ENCODE results near the gene PCSK2. TPM values are rescaled to one million over a fixed set of nuclear protein-coding genes. Genes with fewer than 3 reads are reported as not detected.
"Not testable (repeated sequence)": the region's sequence is repeated elsewhere in the genome, so short reads cannot be mapped to it uniquely, and the experiment has no call there.

PCSK2 gene
- total and polyA plus RNA-seq, 10 donors, result 0.06 to 0.17 (median 0.16) TPM; not detected in 3

GRCh38 chr20:17205084-17205813 lies 21.6 kb upstream of the PCSK2 start:
- Histone ChIP-seq H3K9me3 (peaks cover 0 to 10% (median 0%) of the 10 kb centered on the region in 8 donors), H3K27me3 (replicated peaks in 1 of 7) (peaks cover 0 to 24% (median 0%) of the 10 kb centered on the region in 7 donors), H3K4me3 (no peak overlapping the region), H3K4me1 (no peaks in the 10 kb centered on the region), H3K27ac (no peak overlapping the region), H3K36me3 (no peaks in the 10 kb centered on the region)
- no peak for DNase-seq
- TF ChIP-seq POLR2AphosphoS5 (IDR thresholded peaks at IDR 0.05) (no peak), POLR2A (IDR thresholded peaks at IDR 0.05) (no peak), CTCF (IDR thresholded peaks at IDR 0.05 in 8 of 11, conservative IDR thresholded peaks at IDR 0.05 in 3 of 11) (no peak)
- intact Hi-C loops (cut with DNase I; ENCODE audit: low total_unique reads), result no loop called here
- 76 to 88% (median 81%) methylated on average over 7 of the region's 7 CpGs for WGBS, 5 donors

DNA sequence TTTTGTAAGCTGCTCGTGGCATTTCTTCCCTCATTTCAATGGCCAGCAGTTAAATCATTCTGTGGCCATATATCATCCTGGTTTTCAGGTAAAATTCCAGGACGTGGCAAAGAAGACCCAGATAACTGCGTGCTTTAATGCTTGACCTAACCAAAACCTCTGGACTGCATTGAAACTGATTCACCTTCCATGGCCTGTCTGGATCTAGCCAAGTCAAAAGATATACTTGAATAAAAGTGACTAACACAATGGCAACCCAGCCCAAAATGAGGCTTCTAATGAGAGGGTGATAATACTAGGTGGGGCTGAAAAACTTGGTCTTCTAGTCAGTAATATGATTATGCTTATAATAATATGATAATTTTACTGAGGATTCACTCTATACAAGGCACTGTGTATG lies 16.5 kb upstream of the PCSK2 start:
- no peak for DNase-seq
- intact Hi-C loops (cut with DNase I; ENCODE audit: low total_unique reads), result no loop called here
- 50 to 66% (median 57%) methylated on average over 3 of the region's 3 CpGs for WGBS, 5 donors
- H3K27ac ChIP-seq, result no peak overlapping the region
- no peaks in the 10 kb centered on the region for H3K36me3 ChIP-seq
- no peaks in the 10 kb centered on the region for H3K4me1 ChIP-seq
- peaks cover 0 to 10% (median 0%) of the 10 kb centered on the region in 8 donors for H3K9me3 ChIP-seq
- TF ChIP-seq POLR2A (IDR thresholded peaks at IDR 0.05), result no peak
- no peak for TF ChIP-seq CTCF (IDR thresholded peaks at IDR 0.05 in 8 of 11, conservative IDR thresholded peaks at IDR 0.05 in 3 of 11)
- TF ChIP-seq POLR2AphosphoS5 (IDR thresholded peaks at IDR 0.05), result no peak
- no peak overlapping the region for H3K4me3 ChIP-seq
- H3K27me3 ChIP-seq (replicated peaks in 1 of 7), result no peaks in the 10 kb centered on the region

- no peak for DNase-seq
- WGBS, 5 donors, result 76 to 82% (median 78%) methylated on average over 2 of the region's 2 CpGs
- no peak for TF ChIP-seq CTCF (IDR thresholded peaks at IDR 0.05 in 8 of 11, conservative IDR thresholded peaks at IDR 0.05 in 3 of 11)
- TF ChIP-seq POLR2AphosphoS5 (IDR thresholded peaks at IDR 0.05), result no peak
- no peak for TF ChIP-seq POLR2A (IDR thresholded peaks at IDR 0.05)
- no peak overlapping the region for H3K4me3 ChIP-seq
- peaks cover 0 to 10% (median 0%) of the 10 kb centered on the region in 8 donors for H3K9me3 ChIP-seq
- no peaks in the 10 kb centered on the region for H3K36me3 ChIP-seq
- no peak overlapping the region for H3K27ac ChIP-seq
- H3K27me3 ChIP-seq (replicated peaks in 1 of 7), result no peaks in the 10 kb centered on the region
- intact Hi-C loops (cut with DNase I; ENCODE audit: low total_unique reads), result no loop called here
- H3K4me1 ChIP-seq, result no peaks in the 10 kb centered on the region
Measured at GRCh38 chr20:17210983-17211382, 15.9 kb upstream of the PCSK2 start.

- intact Hi-C loops (cut with DNase I; ENCODE audit: low total_unique reads), result no loop called here
- H3K27me3 ChIP-seq (replicated peaks in 1 of 7), result no peaks in the 10 kb centered on the region
- H3K36me3 ChIP-seq, result no peaks in the 10 kb centered on the region
- H3K27ac ChIP-seq, result no peak overlapping the region
- no peak overlapping the region for H3K4me3 ChIP-seq
- no peak for DNase-seq
- no peaks in the 10 kb centered on the region for H3K4me1 ChIP-seq
- TF ChIP-seq CTCF (IDR thresholded peaks at IDR 0.05 in 8 of 11, conservative IDR thresholded peaks at IDR 0.05 in 3 of 11), result no peak
- TF ChIP-seq POLR2A (IDR thresholded peaks at IDR 0.05), result no peak
- no peak for TF ChIP-seq POLR2AphosphoS5 (IDR thresholded peaks at IDR 0.05)
- H3K9me3 ChIP-seq, result peaks cover 0 to 7% (median 0%) of the 10 kb centered on the region in 8 donors
Measured at GRCh38 chr20:17215167-17215566, 11.7 kb upstream of the PCSK2 start.

DNA sequence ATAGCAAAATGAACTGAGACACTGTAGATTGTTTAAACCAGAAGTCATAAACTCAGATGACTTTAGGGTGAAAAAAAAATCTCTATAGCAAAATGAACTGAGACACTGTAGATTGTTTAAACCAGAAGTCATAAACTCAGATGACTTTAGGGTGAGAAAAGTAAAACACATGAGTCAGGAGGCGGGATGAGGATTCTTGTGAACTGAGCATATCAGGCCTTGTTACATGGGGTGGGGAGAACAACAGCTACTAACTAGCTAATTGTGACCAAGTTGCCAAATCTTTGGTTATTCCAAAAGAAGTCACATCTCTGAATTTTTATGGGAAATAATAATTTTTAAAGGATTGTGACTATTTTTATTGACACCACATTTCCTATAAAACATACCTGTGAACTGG lies 7.0 kb upstream of the PCSK2 start:
- H3K27ac ChIP-seq; H3K9me3 ChIP-seq; intact Hi-C loops (cut with DNase I; ENCODE audit: low total_unique reads); H3K36me3 ChIP-seq; H3K4me1 ChIP-seq; DNase-seq; H3K4me3 ChIP-seq: not testable (repeated sequence)
- WGBS, 5 donors, result 82 to 93% (median 88%) methylated on average over 1 of the region's 1 CpG
- H3K27me3 ChIP-seq (replicated peaks in 1 of 7), result peaks cover 0 to 26% (median 8%) of the 10 kb centered on the region in 7 donors

Data from spleen (tissue), 11 donors.